Ishikawa (cell line): ENCODE results near the gene CXXC5.

ENCODE experiments used
- CEBPB ChIP-seq: IDR thresholded peaks from 2 replicates; pipeline ENCODE4 v1.6.1; 2012
- CREB1 ChIP-seq: IDR thresholded peaks from 2 replicates; pipeline ENCODE4 v1.6.1; 2012; ENCODE audit warnings: low read depth
- EGR1 ChIP-seq: IDR thresholded peaks from 2 replicates; pipeline ENCODE4 v1.6.1; 2012
- EP300 ChIP-seq: IDR thresholded peaks from 2 replicates; pipeline ENCODE4 v1.6.1; 2012; ENCODE audit warnings: borderline replicate concordance
- FOXM1 ChIP-seq: IDR thresholded peaks from 2 replicates; pipeline ENCODE4 v1.6.1; 2012; ENCODE audit warnings: low read depth, borderline replicate concordance
- MAX ChIP-seq: IDR thresholded peaks from 2 replicates; pipeline ENCODE4 v1.6.1; 2012
- NFIC ChIP-seq: IDR thresholded peaks from 2 replicates; pipeline ENCODE4 v1.6.1; 2012
- RAD21 ChIP-seq: IDR thresholded peaks from 2 replicates; pipeline ENCODE4 v1.6.1; 2012; ENCODE audit warnings: low read depth
- REST ChIP-seq: IDR thresholded peaks from 2 replicates; pipeline ENCODE4 v1.6.1; 2012; ENCODE audit warnings: low read depth, mild to moderate bottlenecking
- TAF1 ChIP-seq: IDR thresholded peaks from 2 replicates; pipeline ENCODE4 v1.6.1; 2012; ENCODE audit warnings: low read depth, mild to moderate bottlenecking
- TCF12 ChIP-seq: IDR thresholded peaks from 2 replicates; pipeline ENCODE4 v1.6.1; 2012; ENCODE audit warnings: low read depth
- TEAD4 ChIP-seq: IDR thresholded peaks from 2 replicates; pipeline ENCODE4 v1.6.1; 2012
- USF1 ChIP-seq: IDR thresholded peaks from 2 replicates; pipeline ENCODE4 v1.6.1; 2012
- YY1 ChIP-seq: IDR thresholded peaks from 2 replicates; pipeline ENCODE4 v1.6.1; 2012; ENCODE audit warnings: low read depth

Gene CXXC5

GRCh38 chr5:139731281-139731680 lies 83.1 kb downstream of the CXXC5 start:
- TF ChIP-seq MAX = no peak

- TF ChIP-seq YY1 (no peak), TEAD4 (no peak), CEBPB (no peak), EP300 (no peak), CREB1 (no peak), TCF12 (no peak), REST (no peak), FOXM1 (no peak), USF1 (no peak), EGR1 (no peak), MAX (no peak), RAD21 (no peak), TAF1 (no peak), NFIC (no peak)
Measured at GRCh38 chr5:139732019-139732418, 83.9 kb downstream of the CXXC5 start.

GRCh38 chr5:139733010-139733688 lies 85.0 kb downstream of the CXXC5 start:
- TF ChIP-seq EP300 (no peak), TEAD4 (no peak), MAX (no peak)
